H1 (cell line): ENCODE results near the gene ZXDC.

ENCODE experiments used
- EZH2 ChIP-seq: fragments of 200-600 bp; sonication (generic); IDR thresholded peaks from 2 replicates; pipeline ENCODE4 v1.7.1; 2012; ENCODE audit warnings: low read depth, mild to moderate bottlenecking, moderate library complexity, low read length, inconsistent platforms; ENCODE audit not compliant: severe bottlenecking
- POLR2A ChIP-seq, 2 experiments: IDR thresholded peaks; 1 replicate in 1 of 2; 2 replicates in 1 of 2; pipeline ENCODE4 v1.6.1; 2011; ENCODE audit warnings: low read depth in 2 of 2, low read length in 2 of 2, mild to moderate bottlenecking in 2 of 2; ENCODE audit errors: control extremely low read depth in 1 of 2
- SP2 ChIP-seq: IDR thresholded peaks from 2 replicates; pipeline ENCODE4 v1.6.1; 2012; ENCODE audit warnings: mild to moderate bottlenecking, low read length, inconsistent platforms
- TAF1 ChIP-seq: IDR thresholded peaks from 2 replicates; pipeline ENCODE4 v1.6.1; 2011; ENCODE audit warnings: mild to moderate bottlenecking, low read depth, low read length
- TF ChIP-seq, protein P1 (sequence below), 3 experiments: IDR thresholded peaks; 1 replicate in 2 of 3; 2 replicates in 1 of 3; pipeline versions ENCODE4 v1.5.1 to v1.6.1; 2011; ENCODE audit warnings: low read length in 3 of 3, mild to moderate bottlenecking in 3 of 3, inconsistent platforms in 2 of 3, low read depth in 1 of 3, moderate library complexity in 1 of 3; ENCODE audit not compliant: insufficient read depth in 1 of 3; ENCODE audit errors: control extremely low read depth in 1 of 3

DNA sequence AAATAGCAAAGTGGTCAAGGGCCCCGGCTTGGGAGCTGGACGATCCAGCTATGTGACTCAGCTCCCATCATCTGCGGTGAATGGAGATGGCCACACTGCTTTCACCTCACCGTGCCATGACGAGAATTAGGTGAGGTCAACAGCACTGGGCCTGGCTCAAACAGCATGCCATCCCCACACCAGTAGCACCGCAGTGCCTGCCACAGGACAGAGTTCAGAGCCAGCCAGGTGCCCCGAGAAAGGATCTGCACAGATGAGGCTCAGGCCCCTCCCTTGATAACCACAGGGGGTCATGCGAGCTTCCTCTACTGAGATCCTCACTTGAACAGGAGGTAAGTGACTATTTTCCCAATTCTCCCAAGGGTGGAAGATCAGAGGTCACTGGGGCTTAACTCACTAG lies 29.4 kb downstream of the ZXDC start:
- TF ChIP-seq POLR2A (IDR thresholded peaks at IDR 0.05; ENCODE audit: control extremely low read depth in 1 of 2, low read depth in 2 of 2, low read length in 2 of 2) (no peak), SP2 (no peak), TAF1 (no peak), EZH2 (no peak)
- TF ChIP-seq, protein P1, sequence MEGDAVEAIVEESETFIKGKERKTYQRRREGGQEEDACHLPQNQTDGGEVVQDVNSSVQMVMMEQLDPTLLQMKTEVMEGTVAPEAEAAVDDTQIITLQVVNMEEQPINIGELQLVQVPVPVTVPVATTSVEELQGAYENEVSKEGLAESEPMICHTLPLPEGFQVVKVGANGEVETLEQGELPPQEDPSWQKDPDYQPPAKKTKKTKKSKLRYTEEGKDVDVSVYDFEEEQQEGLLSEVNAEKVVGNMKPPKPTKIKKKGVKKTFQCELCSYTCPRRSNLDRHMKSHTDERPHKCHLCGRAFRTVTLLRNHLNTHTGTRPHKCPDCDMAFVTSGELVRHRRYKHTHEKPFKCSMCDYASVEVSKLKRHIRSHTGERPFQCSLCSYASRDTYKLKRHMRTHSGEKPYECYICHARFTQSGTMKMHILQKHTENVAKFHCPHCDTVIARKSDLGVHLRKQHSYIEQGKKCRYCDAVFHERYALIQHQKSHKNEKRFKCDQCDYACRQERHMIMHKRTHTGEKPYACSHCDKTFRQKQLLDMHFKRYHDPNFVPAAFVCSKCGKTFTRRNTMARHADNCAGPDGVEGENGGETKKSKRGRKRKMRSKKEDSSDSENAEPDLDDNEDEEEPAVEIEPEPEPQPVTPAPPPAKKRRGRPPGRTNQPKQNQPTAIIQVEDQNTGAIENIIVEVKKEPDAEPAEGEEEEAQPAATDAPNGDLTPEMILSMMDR (IDR thresholded peaks at IDR 0.05; ENCODE audit: control extremely low read depth in 1 of 3, insufficient read depth in 1 of 3, low read depth in 1 of 3, low read length in 3 of 3), result no peak
